Jurkat, Clone E6-1 (cell line): ENCODE measurements around the gene ADAM12.

Experiments used
- DNase-seq: peaks from one replicate; pipeline ENCODE4 v3.0.0-alpha.2; 2011; ENCODE audit warnings: low read depth, low spot score
- H3K4me3 ChIP-seq: 2 replicates; pipeline ENCODE4 v1.5.1; 2011; ENCODE audit warnings: mild to moderate bottlenecking, low read length, control low read depth, moderate library complexity

The ADAM12 gene

DNA sequence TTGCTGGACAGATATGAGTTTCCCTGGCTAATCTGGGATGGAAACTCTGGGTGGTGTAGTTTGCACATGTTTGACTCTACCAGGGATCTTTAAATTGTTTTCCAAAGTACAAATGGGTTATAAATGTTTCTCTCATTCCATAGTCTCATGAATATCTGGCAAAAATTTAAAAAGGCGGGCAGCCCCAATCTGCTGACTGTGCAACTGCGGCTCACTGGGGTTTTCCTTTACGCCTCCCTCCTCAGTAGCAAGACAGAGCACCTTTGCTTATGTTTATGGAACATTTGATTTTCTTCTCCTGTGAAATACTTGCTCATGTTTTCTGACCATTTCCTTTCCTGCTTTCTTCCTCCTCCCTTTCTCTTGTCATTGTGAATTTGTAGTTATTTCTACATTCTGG, 105.0 kb downstream of the ADAM12 start:
- no peak overlapping the region for H3K4me3 ChIP-seq
- no peak for DNase-seq

DNA sequence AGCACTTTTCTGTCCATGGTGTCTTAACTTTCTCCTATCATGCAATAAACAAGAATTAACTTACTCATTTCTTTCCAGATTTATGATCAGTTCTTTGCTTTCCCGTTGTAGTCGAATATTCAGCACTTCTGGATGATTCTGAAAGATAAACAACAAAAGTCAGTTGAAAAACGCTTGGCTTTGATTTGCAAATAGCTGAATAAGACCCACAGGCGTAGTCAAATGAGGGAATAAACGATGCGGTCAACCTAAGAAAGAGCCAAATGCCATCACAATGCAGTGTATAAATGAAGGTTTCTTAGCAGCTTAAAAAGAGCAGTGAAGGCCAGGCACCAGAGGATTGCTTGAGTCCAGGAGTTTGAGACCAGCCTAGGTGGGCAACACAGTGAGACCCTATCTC, 109.4 kb downstream of the ADAM12 start:
- no peak overlapping the region for H3K4me3 ChIP-seq
- DNase-seq: no peak

DNA sequence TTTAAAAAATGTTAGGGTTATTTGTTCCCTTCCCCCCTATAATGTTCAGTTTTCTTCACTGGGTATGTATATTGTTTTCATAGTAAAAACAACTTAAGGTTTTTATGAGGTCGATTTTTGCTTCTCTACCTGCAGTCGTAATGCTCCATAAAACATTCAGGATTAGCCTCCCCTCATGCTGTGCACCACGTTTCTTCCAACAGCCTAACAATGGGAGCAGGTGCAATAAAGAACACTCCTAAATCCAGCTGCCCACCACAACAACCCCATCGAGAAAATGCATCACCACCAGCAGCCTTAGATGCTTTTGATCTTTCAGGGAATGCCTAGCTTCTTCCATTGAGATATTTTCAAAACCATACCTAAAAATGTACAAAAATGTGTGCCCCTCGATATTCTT, 111.1 kb downstream of the ADAM12 start:
- no peak overlapping the region for H3K4me3 ChIP-seq
- no peak for DNase-seq

- no peak for DNase-seq
- H3K4me3 ChIP-seq: no peak overlapping the region
These were observed 115.8 kb downstream of the ADAM12 start for GRCh38 chr10:126272526-126272925.

DNA sequence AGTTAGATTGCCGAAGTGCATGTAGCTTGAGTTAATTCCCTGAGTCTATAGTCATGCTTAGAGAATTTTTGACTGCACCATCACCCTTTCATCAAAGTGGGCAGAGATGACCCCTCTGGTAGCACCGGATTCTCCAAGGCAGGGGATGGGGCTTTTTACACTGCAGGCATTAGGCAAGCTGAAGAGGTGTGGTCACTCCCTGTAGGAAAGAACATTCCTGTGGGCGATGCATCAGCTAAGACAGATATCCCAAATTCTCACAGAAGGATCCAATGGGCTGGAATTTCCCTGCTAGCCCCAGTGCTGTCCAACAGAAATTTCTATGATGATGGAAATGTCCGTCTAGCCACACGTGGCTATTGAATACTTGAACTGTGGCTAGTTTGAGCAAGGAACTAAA, 118.2 kb downstream of the ADAM12 start:
- DNase-seq: no peak
- no peak overlapping the region for H3K4me3 ChIP-seq

DNA sequence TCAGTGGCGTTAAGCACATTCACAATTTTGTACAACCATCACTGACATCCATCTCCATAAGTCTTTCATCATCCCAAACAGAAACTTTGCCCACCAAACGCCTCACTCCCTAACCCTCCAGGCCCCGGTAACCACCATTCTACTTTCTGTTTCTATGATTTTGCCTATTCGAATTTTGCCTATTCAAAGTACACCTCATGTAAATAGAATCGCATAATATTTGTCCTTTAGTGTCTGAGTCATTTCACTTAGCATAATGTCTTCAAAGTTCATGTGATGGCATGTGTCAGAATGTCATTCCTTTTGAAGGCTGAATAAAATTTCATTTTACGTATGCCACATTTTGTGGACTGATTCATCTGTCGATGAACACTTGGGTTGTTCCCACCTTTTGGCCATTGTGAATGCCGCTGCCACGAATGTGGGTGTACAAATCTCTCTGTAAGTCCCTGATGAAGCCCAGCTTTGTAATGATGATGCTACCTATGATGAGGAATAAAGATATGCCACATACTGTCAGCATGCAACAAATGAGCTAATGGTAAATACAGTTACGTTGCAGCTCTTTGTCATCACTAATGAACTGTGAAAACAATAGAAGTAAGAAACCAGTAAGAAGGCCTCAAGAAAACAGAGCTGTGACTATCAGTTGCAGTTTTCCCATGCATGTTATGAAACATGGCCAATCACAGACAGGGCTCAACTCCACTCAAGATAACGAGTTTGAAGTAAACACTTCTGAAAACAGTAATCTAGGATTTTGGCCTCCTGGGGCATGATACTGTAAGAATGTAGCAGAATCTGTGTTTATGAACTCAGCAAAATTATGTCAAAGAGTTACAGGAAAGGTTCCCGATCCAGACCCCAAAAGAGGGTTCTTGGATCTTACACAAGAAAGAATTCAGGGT, 120.0 kb downstream of the ADAM12 start:
- H3K4me3 ChIP-seq: no peak overlapping the region
- DNase-seq: no peak

GRCh38 chr10:126264102-126265018, 123.9 kb downstream of the ADAM12 start:
- no peak for DNase-seq
- H3K4me3 ChIP-seq: no peak overlapping the region

GRCh38 chr10:126263006-126263676, 125.1 kb downstream of the ADAM12 start:
- no peak for DNase-seq
- H3K4me3 ChIP-seq: no peak overlapping the region

- no peak overlapping the region for H3K4me3 ChIP-seq
These were observed 125.9 kb downstream of the ADAM12 start for GRCh38 chr10:126262233-126262838.

GRCh38 chr10:126259760-126260479, 128.4 kb downstream of the ADAM12 start:
- H3K4me3 ChIP-seq: no peak overlapping the region
- DNase-seq: no peak

More at GRCh38 chr10:126262233-126262838, 125.9 kb downstream of the ADAM12 start:
- no peak for DNase-seq

DNA sequence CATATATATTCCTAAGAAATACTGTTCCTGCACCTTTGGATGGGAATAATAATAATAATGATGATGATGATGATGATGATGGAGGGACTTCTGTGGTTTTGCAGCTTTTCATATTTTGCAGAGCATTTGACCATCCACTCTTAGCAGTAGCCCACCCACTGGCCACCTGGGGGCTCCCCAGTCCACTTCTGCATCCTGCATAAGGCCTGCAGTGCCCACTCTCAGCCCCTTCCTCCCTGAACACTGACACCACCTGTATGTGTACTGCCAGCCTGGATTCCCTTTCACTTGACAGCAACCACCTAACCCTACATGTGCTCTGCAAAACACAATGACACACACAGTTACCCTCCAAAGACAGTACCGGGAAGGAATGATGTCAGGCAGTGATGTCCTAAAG, 131.4 kb downstream of the ADAM12 start:
- H3K4me3 ChIP-seq: no peak overlapping the region
- DNase-seq: no peak

GRCh38 chr10:126255313-126255712, 133.0 kb downstream of the ADAM12 start:
- DNase-seq: no peak
- no peak overlapping the region for H3K4me3 ChIP-seq

DNA sequence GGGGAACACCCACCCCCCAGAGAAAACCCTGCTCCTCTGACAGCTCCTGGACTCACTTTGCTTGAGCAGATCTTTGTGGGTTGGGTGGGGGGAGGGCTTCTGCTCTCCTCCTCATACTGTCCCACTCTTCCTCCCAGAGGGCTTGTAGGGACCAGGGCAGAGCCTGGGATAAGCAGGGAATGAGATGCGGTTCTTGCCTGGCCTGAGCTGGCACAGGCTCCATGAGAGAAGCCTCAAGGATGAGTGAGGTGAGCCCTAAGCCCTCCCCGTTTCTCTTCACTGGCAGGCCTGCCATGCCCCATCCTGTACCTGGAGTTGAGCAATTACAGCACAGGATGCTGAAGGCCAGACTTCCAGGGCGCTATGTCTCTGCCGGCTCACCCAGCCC, 134.7 kb downstream of the ADAM12 start:
- DNase-seq: no peak
- no peak overlapping the region for H3K4me3 ChIP-seq

GRCh38 chr10:126252884-126253610, 135.2 kb downstream of the ADAM12 start:
- no peak for DNase-seq
- no peak overlapping the region for H3K4me3 ChIP-seq

- DNase-seq: no peak
- no peak overlapping the region for H3K4me3 ChIP-seq
These were observed 136.4 kb downstream of the ADAM12 start for GRCh38 chr10:126251778-126252407.

DNA sequence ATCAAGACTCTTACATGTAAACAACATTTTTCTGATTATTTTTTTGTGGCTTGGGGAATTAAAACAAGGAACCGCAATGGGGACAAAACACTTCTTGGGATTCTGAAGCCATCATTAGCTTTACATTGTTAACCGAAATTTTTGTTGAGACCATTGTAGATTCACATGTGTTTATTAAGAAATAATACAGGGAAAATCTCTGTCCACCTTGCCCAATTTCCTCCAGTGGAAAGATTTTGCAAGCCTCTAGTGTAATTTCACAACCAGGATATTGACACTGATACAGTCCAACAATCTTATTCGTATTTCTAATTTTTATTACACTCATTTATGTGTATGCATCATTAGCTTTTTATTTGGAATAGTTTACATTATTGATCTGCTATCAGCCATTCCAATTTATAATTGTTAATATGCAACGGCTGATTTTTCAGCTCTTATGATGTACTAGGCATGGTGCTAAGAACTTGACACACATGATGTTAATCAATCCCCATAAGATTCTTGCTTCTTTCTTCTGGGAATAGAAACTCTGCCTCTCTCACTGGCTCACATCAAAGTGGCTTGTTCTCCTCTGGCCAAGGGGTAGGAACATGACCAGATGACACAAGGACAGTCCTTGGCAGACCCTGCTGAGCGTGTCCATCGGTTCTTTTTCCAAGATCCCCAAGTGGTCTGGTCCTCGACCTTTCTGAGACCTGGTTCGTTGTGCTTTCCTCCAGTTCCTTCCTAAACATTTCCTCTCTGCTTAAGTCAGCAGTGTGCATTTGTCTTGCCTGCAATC, 137.6 kb downstream of the ADAM12 start:
- DNase-seq: no peak
- no peak overlapping the region for H3K4me3 ChIP-seq

- H3K4me3 ChIP-seq: no peak overlapping the region
- no peak for DNase-seq
These were observed 138.2 kb downstream of the ADAM12 start for GRCh38 chr10:126250045-126250444.
